Fibroblast of skin of left biceps (primary cell): ENCODE measurements around the gene BTBD9.

Experiments used
- DNase-seq, 2 experiments: peaks; one replicate each; pipeline ENCODE4 v3.0.0-alpha.2; 2013; ENCODE audit warnings: low read depth in 2 of 2

Gene BTBD9

DNA sequence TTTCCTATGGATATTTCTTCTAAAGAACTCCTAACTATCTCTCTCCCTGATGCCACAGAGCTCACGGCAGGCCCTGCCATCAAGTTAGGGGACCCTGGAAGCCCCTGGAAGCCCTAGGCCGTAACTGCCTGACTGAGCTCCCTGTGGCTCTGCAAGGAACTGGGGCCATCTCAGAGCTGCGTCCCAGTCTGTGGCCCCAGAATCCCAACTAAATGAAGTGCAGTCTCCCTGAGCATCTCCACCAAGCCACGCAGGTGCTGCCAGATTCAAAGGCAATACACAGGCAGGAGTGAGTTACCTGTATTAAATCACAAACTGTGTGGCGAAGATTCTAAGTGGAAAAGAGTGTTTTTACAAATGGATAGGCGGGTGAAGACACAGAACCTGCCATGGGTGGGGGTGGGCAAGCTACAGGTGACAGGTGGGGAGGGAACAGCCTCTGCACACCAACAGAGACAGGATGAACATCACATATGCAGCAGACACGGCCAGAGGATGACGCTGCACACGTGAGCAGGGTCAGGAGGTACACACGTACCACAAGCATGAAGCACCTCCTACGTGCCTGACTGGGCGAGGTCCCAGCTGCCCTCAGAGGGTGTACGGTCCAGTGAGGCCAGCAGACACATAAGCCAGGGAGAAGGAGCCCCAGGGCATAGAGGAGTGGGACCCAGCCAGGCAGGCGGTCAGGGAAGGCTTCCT lies 461.7 kb downstream of the BTBD9 start:
- DNase-seq: no peak

GRCh38 chr6:38176797-38177751 lies 462.7 kb downstream of the BTBD9 start:
- no peak for DNase-seq

GRCh38 chr6:38175786-38176185 lies 463.9 kb downstream of the BTBD9 start:
- DNase-seq: no peak

- DNase-seq: no peak
Observed at GRCh38 chr6:38174806-38175495, 464.8 kb downstream of the BTBD9 start.

GRCh38 chr6:38174315-38174714 lies 465.4 kb downstream of the BTBD9 start:
- DNase-seq: no peak

GRCh38 chr6:38173909-38174308 lies 465.8 kb downstream of the BTBD9 start:
- DNase-seq: no peak

DNA sequence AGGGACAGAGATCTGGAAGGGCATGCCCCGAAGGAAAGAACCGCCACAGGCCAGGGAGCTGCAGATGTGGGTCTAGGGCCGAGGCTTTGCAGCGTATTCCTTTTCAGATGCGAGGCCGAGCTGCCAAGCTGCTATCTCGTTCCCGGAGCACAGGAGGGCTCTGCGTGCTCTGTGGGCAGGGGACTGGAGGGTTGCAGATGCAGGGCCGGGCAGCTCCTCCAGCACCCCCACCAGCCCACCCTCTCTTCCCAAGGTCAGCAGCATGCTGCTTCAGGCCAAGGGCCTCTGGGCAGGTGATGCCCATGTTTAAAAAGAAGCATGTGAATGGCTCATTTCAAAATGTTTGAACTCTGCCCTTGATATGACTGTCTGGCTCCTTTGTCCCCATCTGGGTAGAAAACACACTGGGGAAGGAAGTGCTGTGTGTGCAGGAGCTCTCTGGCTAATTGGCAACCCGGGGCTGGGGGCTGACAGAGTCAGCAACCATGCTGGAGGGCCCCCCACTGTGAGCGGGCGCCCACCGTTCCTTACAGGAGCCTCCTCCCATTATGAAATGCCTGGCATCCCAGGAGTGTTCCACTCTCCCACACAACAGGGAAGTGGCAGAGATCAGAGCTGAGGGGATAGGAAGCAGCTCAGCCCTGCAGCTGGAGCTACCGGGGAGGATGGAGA lies 466.9 kb downstream of the BTBD9 start:
- no peak for DNase-seq

GRCh38 chr6:38171997-38172738 lies 467.6 kb downstream of the BTBD9 start:
- DNase-seq: no peak

DNA sequence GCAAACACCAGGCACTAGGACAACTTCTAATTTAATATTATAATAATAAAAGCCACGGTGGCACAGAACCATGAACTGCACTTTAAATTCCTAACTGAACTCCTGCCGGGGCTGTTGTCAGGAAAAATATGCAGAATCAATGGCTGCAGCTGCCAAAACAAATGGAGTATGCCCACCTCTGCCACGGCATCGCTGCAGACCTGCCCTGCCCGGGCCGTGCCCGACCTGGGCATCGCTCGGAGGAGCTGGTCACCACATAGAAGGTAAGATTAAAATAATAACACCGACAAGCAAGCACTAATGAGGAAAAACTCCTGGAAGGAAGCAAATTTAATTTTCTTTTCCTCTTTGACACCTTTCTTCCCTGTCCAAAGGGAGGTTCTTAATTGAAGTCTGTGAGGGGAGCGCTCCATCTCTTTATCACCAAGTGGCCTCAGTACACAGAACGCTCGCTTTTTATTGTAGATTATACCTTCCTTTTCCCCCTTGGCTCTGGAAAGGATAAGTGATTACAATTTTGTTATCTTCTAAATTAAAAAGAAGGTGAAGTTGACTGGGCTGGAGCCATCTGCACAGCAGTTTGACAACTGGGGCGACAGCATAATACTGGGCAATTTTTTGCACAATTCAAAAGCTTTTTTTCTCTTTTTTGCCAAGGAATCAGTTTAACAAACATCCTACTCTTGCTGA lies 468.9 kb downstream of the BTBD9 start:
- DNase-seq: no peak

- no peak for DNase-seq
Observed at GRCh38 chr6:38169977-38170526, 469.7 kb downstream of the BTBD9 start.

DNA sequence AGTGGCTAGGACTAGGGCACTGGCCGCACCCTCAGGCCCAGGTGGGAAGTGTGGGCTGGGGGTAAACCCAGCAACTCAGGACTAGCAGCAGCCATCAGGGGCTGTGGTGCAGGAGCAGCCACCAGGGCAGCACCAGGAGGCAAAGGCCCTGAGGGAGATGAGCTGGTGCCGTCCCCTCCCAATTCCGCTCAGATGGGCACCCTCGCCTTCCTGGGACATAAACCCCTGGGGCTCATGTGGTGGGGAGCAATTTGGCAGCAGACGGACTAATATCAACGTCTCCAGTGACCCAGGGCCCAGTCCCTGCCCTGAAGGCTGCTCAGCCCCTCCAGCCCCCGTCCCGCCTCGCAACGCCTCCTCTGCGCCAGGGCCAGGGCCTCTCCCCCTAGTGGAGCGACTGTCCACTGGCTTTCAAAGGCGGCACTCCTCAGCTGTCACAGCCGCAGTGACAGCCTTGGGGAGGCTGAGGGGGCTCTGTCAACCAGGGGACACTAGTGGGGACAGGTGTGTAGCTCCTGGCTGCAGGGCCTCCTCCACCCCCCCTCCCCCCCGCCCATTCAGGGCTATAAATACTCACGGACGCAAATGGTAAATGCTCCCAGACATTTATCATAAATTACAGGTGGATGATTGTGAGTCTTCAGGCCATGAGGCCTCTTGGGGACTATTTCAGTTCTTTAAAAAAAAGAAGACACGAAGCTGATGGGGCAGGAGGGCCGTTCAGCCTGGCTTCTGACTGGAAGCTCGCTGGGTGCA lies 470.3 kb downstream of the BTBD9 start:
- DNase-seq: no peak

GRCh38 chr6:38168699-38169098 lies 471.0 kb downstream of the BTBD9 start:
- no peak for DNase-seq

- no peak for DNase-seq
Observed at GRCh38 chr6:38168126-38168525, 471.6 kb downstream of the BTBD9 start.

DNA sequence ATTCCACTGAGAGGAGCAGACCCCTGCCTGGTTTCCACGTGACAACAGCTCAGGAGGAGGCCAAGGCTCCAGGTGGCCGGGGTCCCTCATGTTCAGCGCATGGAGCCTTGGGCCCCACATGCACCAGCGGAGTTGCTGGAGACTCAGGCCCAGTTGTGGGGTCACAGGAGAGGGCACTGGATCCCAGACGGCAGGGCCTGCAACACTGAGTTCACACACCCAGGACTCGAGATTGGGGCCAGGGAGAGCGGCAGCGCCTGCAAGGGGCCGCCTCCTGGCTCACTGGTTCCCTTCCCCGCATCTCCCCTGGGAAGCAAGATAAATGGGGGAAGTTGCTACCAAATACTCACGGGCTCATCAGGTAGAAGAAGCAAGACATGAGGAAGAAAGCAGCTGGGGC lies 472.1 kb downstream of the BTBD9 start:
- DNase-seq: no peak

DNA sequence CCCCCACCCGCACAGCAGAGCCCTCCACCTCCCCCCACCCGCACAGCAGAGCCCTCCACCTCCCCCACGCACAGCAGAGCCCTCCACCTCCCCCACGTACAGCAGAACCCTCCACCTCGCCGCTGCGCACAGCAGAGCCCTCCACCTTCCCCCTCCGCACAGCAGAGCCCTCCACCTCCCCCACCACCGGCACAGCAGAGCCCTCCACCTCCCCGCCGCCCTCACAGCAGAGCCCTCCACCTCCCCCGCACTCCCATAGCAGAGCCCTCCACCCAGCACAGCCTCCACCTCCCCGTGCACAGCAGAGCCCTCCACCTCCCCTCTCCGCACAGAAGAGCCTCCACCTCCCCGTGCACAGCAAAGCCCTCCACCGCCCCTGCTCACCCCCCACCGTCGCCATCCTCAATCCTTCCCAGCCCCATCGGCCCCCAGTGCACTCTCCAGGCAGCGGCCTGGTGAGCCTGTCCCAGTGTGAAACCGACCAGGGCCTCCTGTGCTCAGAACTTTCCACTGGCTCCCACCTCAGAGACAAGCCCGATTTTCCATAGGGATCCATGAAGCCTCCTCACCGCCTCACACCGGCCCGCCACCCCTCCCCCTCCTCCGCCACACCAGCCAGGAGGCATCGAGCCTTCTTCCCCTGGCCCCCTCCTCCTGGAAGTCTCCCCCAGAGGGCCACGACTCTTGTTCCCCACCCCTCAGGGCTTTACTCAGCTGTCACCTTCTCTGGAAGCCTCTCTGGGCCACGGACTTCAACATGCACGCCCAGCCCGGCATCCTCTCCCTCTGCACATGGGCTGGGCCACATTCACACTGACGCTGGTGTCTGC lies 473.1 kb downstream of the BTBD9 start:
- DNase-seq: no peak

GRCh38 chr6:38164671-38165108 lies 475.0 kb downstream of the BTBD9 start:
- DNase-seq: no peak

DNA sequence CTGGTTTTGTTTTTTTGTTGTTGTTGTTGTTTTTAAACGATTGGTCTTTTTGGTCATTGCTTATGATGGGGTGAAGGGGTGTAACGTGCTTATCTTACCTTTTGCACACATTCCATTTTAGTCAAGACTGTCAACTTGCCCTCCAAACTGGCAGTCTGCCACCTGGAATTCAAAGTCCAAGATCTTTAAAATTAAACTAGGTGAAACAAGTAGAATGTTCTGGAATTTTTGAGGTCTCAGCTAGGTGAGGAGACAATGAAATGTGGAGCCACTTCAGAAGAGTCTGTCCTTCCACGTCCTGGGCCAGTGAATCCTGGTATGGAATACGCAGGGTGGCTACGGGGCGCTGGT lies 475.6 kb downstream of the BTBD9 start:
- DNase-seq: no peak
